HepG2 (cell line): ENCODE data around the gene PTPRD. TPM values are rescaled to one million over a fixed set of nuclear protein-coding genes. Genes with fewer than 3 reads are reported as not detected.

Source experiments
- ASH2L ChIP-seq: fragments of 300-600, 200-600 bp; sonication (generic); IDR thresholded peaks from 2 replicates; pipeline ENCODE4 v1.7.0; 2017; ENCODE audit warnings: low read depth, mild to moderate bottlenecking, moderate library complexity, mixed read lengths, low read length; ENCODE audit not compliant: insufficient read length
- CEBPG ChIP-seq: IDR thresholded peaks from 2 replicates; pipeline ENCODE4 v1.6.1; 2016
- ESRRA ChIP-seq: sonication (generic); formaldehyde crosslinking; IDR thresholded peaks from 2 replicates; pipeline ENCODE4 v1.5.1; 2020; ENCODE audit warnings: mild to moderate bottlenecking, low read depth, missing genetic modification reagents
- SOX5 ChIP-seq: IDR thresholded peaks from 2 replicates; pipeline ENCODE4 v1.6.1; 2016; ENCODE audit warnings: borderline replicate concordance
- ZNF3 ChIP-seq: IDR thresholded peaks from 2 replicates; pipeline ENCODE4 v1.7.0; 2017; ENCODE audit warnings: inconsistent platforms
- ZNF343 ChIP-seq: sonication (generic); formaldehyde crosslinking; IDR thresholded peaks from 2 replicates; pipeline ENCODE4 v1.4.0; 2020; ENCODE audit warnings: mild to moderate bottlenecking, missing genetic modification reagents
- ZNF562 ChIP-seq: sonication (generic); formaldehyde crosslinking; IDR thresholded peaks from 2 replicates; pipeline ENCODE4 v1.8.0; 2022; ENCODE audit warnings: missing genetic modification reagents, borderline replicate concordance
- ZNF878 ChIP-seq: sonication (generic); formaldehyde crosslinking; IDR thresholded peaks from 2 replicates; pipeline ENCODE4 v1.8.1; 2023; ENCODE audit warnings: mild to moderate bottlenecking, missing genetic modification reagents, moderate library complexity
- polyA plus RNA-seq, 8 experiments: library from polyadenylated mRNA; depleted of rRNA in 3 of 8; stranded (reverse) in 7 of 8; unstranded in 1 of 8; fragments of >200 nt; fragmentation: Illumina TruSeq in 4 of 8; extraction: Trizol in 4 of 8; gene quantifications; 2 replicates each; pipeline versions ENCODE4 v1.2.1 to v1.2.3, GENCODE V29; 2011 to 2016; ENCODE audit warnings: low read depth in 4 of 8, missing spikeins in 1 of 8, mixed read lengths in 1 of 8; ENCODE audit not compliant: insufficient read depth in 1 of 8
- total RNA-seq, 5 experiments: library from RNA; depleted of rRNA; stranded (reverse); fragments of >200 nt; fragmentation: Illumina TruSeq; extraction: Trizol; gene quantifications; 2 replicates each; pipeline ENCODE4 v1.2.3, GENCODE V29; 2016; ENCODE audit warnings: low read depth in 1 of 5
- TF ChIP-seq, protein P1 (sequence below): IDR thresholded peaks from 2 replicates; pipeline ENCODE4 v1.4.0; 2020; ENCODE audit warnings: mild to moderate bottlenecking, missing genetic modification reagents
- TF ChIP-seq, protein P2 (sequence below): sonication (generic); formaldehyde crosslinking; conservative IDR thresholded peaks from 2 replicates; pipeline ENCODE4 v1.4.0; 2020; ENCODE audit warnings: missing genetic modification reagents
- TF ChIP-seq, protein P3 (sequence below): IDR thresholded peaks from 2 replicates; pipeline ENCODE4 v1.6.1; 2016; ENCODE audit warnings: low read depth, control low read depth

PTPRD gene
- total and polyA plus RNA-seq, 2 of the 13 experiments (the other 11 are each of a cell fraction or from before 2014, with no cell fraction given): 0.05 TPM; not detected in 1

DNA sequence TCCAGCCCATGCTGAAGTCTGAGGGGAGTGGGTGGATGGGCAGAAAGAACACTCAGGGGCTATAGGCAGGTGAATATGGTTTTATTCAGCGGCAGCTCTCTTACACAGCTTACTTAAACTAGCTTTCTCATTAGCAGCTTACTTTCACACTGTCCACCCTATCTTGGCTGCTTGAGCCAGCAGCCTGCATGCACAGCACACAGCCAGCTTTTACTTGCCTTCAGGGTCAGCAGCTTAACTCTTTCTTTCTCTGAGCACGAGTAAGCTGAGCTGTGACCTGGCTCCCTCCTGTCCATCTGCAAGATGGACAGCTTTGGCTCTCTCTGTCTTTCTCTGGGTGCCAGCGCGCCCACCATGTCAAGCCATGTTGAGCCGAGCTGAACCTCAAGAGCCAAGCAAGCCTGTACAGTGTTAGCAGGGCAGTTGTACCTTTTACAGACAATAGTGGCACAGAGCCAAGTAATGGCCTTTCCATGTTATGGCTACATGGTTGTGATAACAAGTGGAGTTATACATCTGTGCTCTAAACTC lies 1054.9 kb downstream of the PTPRD start (continued):
- TF ChIP-seq, protein P1, sequence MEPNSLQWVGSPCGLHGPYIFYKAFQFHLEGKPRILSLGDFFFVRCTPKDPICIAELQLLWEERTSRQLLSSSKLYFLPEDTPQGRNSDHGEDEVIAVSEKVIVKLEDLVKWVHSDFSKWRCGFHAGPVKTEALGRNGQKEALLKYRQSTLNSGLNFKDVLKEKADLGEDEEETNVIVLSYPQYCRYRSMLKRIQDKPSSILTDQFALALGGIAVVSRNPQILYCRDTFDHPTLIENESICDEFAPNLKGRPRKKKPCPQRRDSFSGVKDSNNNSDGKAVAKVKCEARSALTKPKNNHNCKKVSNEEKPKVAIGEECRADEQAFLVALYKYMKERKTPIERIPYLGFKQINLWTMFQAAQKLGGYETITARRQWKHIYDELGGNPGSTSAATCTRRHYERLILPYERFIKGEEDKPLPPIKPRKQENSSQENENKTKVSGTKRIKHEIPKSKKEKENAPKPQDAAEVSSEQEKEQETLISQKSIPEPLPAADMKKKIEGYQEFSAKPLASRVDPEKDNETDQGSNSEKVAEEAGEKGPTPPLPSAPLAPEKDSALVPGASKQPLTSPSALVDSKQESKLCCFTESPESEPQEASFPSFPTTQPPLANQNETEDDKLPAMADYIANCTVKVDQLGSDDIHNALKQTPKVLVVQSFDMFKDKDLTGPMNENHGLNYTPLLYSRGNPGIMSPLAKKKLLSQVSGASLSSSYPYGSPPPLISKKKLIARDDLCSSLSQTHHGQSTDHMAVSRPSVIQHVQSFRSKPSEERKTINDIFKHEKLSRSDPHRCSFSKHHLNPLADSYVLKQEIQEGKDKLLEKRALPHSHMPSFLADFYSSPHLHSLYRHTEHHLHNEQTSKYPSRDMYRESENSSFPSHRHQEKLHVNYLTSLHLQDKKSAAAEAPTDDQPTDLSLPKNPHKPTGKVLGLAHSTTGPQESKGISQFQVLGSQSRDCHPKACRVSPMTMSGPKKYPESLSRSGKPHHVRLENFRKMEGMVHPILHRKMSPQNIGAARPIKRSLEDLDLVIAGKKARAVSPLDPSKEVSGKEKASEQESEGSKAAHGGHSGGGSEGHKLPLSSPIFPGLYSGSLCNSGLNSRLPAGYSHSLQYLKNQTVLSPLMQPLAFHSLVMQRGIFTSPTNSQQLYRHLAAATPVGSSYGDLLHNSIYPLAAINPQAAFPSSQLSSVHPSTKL (CRISPR knock-in tag): no peak
- TF ChIP-seq ZNF562 (CRISPR knock-in tag): no peak
- TF ChIP-seq, protein P2, sequence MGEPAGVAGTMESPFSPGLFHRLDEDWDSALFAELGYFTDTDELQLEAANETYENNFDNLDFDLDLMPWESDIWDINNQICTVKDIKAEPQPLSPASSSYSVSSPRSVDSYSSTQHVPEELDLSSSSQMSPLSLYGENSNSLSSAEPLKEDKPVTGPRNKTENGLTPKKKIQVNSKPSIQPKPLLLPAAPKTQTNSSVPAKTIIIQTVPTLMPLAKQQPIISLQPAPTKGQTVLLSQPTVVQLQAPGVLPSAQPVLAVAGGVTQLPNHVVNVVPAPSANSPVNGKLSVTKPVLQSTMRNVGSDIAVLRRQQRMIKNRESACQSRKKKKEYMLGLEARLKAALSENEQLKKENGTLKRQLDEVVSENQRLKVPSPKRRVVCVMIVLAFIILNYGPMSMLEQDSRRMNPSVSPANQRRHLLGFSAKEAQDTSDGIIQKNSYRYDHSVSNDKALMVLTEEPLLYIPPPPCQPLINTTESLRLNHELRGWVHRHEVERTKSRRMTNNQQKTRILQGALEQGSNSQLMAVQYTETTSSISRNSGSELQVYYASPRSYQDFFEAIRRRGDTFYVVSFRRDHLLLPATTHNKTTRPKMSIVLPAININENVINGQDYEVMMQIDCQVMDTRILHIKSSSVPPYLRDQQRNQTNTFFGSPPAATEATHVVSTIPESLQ (CRISPR knock-in tag): no peak
- TF ChIP-seq, protein P3, sequence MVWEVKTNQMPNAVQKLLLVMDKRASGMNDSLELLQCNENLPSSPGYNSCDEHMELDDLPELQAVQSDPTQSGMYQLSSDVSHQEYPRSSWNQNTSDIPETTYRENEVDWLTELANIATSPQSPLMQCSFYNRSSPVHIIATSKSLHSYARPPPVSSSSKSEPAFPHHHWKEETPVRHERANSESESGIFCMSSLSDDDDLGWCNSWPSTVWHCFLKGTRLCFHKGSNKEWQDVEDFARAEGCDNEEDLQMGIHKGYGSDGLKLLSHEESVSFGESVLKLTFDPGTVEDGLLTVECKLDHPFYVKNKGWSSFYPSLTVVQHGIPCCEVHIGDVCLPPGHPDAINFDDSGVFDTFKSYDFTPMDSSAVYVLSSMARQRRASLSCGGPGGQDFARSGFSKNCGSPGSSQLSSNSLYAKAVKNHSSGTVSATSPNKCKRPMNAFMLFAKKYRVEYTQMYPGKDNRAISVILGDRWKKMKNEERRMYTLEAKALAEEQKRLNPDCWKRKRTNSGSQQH (CRISPR knock-in tag): no peak
- no peak for TF ChIP-seq ZNF3 (CRISPR knock-in tag)
- no peak for TF ChIP-seq SOX5 (CRISPR knock-in tag)
- TF ChIP-seq ESRRA (CRISPR knock-in tag): no peak
- no peak for TF ChIP-seq CEBPG (CRISPR knock-in tag)
- TF ChIP-seq ZNF878 (CRISPR knock-in tag): no peak
- no peak for TF ChIP-seq ZNF343 (CRISPR knock-in tag)
- TF ChIP-seq ASH2L: no peak
